DMS79 (cell line): Measurements from ENCODE around the gene CLNK.

Experiments used
- DNase-seq: peaks from one replicate; lab custom pipeline; 2025; lab: John Stamatoyannopoulos, UW

The CLNK gene

GRCh38 chr4:10521424-10521823 is 163.1 kb downstream of the CLNK start:
- DNase-seq: no peak

- no peak for DNase-seq
Measured at GRCh38 chr4:10509733-10510132, 174.8 kb downstream of the CLNK start.

- DNase-seq: no peak
Measured at GRCh38 chr4:10506077-10506476, 178.5 kb downstream of the CLNK start.

DNA sequence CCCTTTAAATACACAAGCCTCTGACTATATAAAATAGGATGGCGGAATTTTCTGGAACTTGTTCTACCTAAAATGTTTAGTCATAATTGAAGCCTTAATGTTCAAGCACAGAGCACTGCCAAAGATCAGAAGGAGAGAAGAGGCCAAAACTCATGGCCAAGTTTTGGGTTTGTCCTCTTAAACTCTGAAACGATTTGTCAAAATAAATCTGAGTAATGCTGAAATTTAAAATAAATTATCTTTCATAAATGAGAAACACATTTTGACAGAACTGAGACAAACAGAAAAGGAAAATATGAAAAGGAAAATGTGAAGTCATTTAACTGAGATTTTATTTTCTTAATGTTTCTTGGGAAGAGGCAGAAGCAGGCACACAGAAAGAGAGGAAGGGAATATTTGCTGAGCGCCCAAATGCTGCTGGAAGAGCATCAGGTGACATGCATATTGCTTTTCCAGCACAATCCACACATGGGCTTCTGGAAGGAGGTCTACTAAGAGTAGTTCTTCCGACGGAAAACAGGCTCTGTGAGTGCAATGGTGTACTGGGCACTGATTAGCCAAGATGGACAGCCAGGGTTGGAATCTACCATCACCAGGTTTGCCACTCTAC is 179.9 kb downstream of the CLNK start:
- no peak for DNase-seq

- DNase-seq: no peak
Measured at GRCh38 chr4:10502717-10503116, 181.9 kb downstream of the CLNK start.

DNA sequence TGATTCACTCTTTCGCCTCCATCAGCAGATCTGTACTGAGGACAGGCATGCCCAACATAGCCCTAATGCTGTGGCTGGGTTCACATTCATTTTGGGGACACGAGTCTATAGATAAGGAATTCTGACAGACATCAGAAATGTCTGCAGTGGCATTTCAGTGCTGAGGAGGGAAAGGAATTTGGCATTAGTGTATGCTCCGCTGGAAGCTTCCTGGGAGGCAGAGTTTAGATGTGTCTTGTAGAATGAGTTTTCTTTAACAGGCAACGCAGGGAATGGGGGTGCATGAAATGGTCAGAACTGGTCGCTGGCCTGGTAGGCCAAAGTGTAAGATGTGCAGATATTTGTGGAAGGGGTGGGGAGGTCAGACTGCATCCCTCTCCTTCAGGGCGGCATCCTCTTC is 183.8 kb downstream of the CLNK start:
- no peak for DNase-seq

GRCh38 chr4:10496200-10496599 is 188.4 kb downstream of the CLNK start:
- DNase-seq: no peak

GRCh38 chr4:10495651-10496050 is 188.9 kb downstream of the CLNK start:
- no peak for DNase-seq

GRCh38 chr4:10492464-10492863 is 192.1 kb downstream of the CLNK start:
- no peak for DNase-seq

GRCh38 chr4:10491401-10491800 is 193.2 kb downstream of the CLNK start:
- no peak for DNase-seq

DNA sequence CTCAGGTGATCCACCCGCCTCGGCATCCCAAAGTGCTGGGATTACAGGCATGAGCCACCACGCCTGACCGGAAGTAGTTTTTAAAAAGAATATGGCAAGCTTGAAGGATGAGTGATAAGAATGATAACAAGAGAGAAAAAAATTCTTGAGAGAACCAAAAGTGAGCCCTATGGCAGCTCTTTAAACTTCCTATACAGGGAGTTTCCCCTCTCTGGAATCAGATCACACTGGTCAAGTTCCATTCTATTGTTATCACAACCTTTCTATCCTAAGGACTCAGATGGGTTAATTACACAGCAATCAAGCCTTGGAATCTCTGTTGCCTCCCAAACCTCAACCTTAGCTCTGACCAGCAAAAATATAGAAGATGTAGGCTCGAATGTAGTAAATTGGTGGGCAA is 193.6 kb downstream of the CLNK start:
- DNase-seq: no peak

DNA sequence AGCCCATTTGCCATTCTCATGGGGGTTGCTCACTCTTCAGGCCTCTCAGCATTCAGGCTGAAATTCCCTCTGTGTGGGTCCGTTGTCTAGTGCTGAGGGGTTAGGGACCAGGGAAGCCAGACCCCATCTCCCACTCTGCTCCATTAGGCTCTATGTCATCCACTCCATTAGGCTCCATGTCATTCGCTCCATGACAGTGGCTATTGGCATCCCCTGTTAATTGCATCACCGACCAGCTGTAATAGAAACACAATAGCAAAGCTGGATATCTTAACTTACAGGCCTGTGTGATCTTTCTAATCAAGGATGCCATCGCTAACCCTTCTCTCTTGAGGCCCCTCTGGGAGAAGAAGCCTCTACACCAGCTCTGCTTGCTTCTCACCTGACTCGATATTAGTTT is 201.7 kb downstream of the CLNK start:
- no peak for DNase-seq

- no peak for DNase-seq
Measured at GRCh38 chr4:10480616-10481015, 204.0 kb downstream of the CLNK start.

DNA sequence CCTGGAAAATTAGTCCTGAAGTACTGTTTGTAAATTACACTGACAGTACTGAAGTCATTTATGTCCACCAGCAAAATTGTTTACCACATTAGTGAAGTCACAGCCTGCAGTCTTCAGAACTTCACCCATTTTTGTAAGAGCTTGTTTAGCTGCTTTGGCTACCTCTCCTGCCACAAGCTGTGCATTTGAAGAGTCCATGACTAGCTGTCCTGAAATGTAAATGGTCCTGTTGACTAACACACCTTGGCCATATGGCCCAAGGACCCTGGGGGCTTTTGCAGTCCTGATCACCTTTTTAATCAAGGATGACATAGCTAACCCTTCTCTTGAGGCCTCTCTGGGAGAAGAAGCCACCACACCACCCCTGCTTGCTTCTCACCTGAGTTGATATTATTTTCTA is 205.9 kb downstream of the CLNK start:
- DNase-seq: no peak

DNA sequence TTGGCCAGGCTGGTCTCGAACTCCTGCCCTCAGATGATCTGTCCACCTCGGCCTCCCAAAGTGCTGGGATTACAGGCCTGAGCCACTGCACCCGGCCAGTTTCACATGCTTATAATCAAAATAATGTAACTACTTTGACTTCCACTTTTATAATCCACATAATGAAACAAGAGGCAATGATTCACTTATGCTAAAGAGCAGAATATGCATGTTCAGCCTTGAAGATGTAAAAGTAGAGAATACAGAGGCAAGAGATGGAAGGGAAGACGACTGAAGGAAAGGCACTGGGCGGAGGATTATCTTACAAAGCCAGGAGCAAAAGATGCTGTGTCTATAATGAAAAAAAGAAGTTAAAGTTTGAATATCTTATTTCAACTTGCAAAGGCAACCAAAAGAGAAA is 214.1 kb downstream of the CLNK start:
- no peak for DNase-seq

- DNase-seq: no peak
Measured at GRCh38 chr4:10466161-10466560, 218.4 kb downstream of the CLNK start.

- no peak for DNase-seq
Measured at GRCh38 chr4:10462876-10463275, 221.7 kb downstream of the CLNK start.

DNA sequence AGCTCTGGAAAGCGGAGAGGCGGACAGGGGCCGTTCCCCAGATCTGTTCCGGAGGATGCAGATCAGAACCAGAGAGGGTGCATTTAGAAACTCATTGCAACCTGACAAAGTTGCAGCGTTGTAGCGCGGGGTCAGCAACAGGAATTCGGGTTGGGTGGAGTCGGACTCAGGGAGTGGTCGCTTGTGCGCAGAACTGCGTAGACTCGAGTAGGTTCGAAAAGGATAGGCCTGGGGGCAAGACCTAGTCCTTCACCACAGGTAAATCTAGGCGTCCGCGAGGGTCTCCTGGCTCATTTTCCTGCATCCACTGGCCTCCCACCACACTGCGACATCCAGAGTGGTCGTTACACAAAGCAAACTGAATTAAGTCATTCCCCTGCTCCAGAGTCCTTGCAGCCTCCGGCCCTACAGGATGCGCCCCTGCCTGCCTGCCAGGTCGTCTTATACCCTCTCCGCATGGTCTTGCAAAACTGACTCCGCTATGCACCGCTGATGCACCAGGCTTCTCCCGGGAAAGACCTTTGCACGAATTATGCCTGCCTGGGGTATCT is 222.6 kb downstream of the CLNK start:
- DNase-seq: no peak

GRCh38 chr4:10461091-10461849 is 223.3 kb downstream of the CLNK start:
- DNase-seq: no peak

- no peak for DNase-seq
Measured at GRCh38 chr4:10460313-10461047, 224.1 kb downstream of the CLNK start.

DNA sequence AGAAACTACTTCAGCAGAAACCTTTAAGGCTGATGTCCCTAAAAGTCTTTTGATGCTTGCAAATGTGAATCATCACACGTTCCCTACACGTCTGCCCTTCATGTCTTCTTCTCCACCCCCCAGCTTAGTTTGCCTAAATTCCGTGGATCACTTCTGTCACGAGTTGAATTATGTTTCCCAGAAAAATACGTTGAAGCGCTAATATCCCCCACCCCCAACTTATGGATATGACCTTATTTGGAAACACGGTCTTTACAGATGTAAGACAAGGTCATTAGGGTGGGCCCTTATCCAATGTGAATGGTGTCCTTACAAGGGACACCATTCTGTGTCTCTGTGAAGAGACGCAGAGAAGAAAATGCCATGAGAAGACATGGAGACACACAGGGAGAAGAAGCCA is 225.3 kb downstream of the CLNK start:
- no peak for DNase-seq

DNA sequence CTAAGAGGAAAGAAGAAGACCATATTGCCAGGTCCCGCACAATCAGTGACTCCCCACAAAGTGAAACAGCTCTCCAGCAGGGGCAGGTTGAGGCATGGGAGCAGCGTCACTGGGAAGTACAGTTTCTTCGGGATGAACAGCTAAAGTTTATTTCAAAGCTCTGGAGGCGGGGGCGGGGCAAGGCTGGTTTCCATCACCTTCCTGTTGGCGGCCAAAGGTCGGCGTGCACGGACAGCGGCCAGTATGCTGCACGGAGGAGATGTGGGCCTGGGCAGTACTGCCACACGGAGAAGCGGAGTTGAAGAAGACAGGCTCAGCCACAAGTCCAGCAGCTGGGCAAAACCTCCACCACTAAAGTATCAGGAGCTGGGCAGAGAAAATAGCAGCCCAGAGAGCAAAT is 226.4 kb downstream of the CLNK start:
- DNase-seq: no peak

GRCh38 chr4:10457255-10457801 is 227.2 kb downstream of the CLNK start, which contains the start of gene ZNF518B:
Gene ZNF518B (minus strand): TSS chr4:10457426. CDS start chr4:10446328, 11,098 bp downstream.
- DNase-seq: peak; percentile 26
